ENCODE results near the gene ZBTB46.

Gene ZBTB46

DNA sequence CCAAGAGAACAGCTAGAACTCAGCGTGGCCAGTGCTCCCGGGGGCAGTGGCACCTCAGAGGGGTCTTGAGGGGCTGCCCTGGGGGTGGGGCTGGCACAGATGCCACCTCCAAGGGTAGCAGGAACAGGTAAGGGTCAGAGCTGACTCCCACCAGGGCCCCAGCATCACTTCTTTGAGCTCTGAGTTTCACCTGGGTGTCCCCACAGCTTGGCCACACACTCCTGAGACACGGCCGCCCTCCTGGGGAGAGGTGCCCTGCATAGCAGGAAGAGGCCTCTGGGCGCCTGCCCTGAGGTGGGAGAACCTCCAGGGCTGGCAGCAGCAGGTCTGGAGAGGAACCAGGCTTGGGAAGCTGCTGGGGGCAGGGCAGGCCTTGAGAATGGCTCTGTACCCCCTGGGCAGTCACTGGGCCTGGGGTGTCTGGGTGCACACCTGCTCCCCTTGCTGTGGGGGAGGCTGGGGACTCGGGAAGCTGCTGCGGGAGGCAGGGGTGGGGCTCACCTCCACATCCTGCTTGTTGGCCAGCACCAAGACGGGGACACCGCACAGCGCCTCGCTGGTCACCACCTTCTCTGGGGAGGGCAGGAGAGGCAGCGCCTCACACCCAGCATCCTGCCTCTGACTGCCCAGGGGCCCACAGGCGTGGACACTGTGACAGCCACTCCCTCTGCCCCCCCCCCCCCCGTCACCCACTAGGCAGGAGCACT is 129.6 kb downstream of the ZBTB46 start:
- peaks cover 8% of the 10 kb centered on the region for H3K4me1 ChIP-seq (ENCODE audit: insufficient read depth, low read length, poor library complexity, severe bottlenecking)
- H3K27me3 ChIP-seq (ENCODE audit: insufficient read depth, low read length, poor library complexity, severe bottlenecking) = no peaks in the 10 kb centered on the region
- H4K20me1 ChIP-seq (ENCODE audit: insufficient read depth, low read length, poor library complexity, severe bottlenecking) = peaks cover 12% of the 10 kb centered on the region
- H3K9ac ChIP-seq (ENCODE audit: low read depth, low read length, poor library complexity, severe bottlenecking) = no peak overlapping the region
- no peak overlapping the region for H3K4me2 ChIP-seq (ENCODE audit: low read depth, low read length, poor library complexity, severe bottlenecking)
- peaks cover 24% of the 10 kb centered on the region for H3K79me2 ChIP-seq (ENCODE audit: insufficient read depth, low read length)
- H3F3A ChIP-seq (ENCODE audit: low read depth) = no peaks in the 10 kb centered on the region
- no peaks in the 10 kb centered on the region for H3K9me3 ChIP-seq (ENCODE audit: insufficient read depth, low read depth, low read length)
- TF ChIP-seq EZH2phosphoT487 (IDR thresholded peaks at IDR 0.05; ENCODE audit: borderline replicate concordance) = no peak
- TF ChIP-seq, protein P1, sequence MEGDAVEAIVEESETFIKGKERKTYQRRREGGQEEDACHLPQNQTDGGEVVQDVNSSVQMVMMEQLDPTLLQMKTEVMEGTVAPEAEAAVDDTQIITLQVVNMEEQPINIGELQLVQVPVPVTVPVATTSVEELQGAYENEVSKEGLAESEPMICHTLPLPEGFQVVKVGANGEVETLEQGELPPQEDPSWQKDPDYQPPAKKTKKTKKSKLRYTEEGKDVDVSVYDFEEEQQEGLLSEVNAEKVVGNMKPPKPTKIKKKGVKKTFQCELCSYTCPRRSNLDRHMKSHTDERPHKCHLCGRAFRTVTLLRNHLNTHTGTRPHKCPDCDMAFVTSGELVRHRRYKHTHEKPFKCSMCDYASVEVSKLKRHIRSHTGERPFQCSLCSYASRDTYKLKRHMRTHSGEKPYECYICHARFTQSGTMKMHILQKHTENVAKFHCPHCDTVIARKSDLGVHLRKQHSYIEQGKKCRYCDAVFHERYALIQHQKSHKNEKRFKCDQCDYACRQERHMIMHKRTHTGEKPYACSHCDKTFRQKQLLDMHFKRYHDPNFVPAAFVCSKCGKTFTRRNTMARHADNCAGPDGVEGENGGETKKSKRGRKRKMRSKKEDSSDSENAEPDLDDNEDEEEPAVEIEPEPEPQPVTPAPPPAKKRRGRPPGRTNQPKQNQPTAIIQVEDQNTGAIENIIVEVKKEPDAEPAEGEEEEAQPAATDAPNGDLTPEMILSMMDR (conservative IDR thresholded peaks at IDR 0.05; ENCODE audit: low read length) = no peak
- H3K36me3 ChIP-seq (ENCODE audit: insufficient read depth, low read length) = peaks cover 13% of the 10 kb centered on the region; the same call in 1 of the 2 replicates
- H3K9me2 ChIP-seq (replicated peaks; ENCODE audit: low read depth, low read length) = no peaks in the 10 kb centered on the region
- no peak overlapping the region for H3K4me3 ChIP-seq (ENCODE audit: low read length, poor library complexity, severe bottlenecking)
- H2AFZ ChIP-seq (ENCODE audit: low read length) = no peak overlapping the region

DNA sequence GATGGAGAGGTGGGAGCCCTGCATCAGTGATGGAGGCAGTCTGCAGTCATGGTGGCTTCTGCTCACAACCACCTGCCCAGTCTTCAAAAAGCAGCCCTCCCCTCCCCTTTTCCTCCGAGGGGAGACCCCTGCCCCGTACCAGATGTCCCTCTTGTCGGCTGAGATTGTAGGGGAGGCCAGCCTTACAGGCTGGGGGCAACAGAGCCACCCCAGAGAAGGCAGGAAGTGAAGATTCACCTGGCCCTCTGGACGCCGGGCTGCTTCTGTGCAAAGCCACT is 130.1 kb downstream of the ZBTB46 start:
- Histone ChIP-seq H3K9me3 (ENCODE audit: insufficient read depth, low read depth, low read length) (no peaks in the 10 kb centered on the region), H3K4me2 (ENCODE audit: low read depth, low read length, poor library complexity, severe bottlenecking) (no peak overlapping the region), H3F3A (ENCODE audit: low read depth) (no peaks in the 10 kb centered on the region), H3K27me3 (ENCODE audit: insufficient read depth, low read length, poor library complexity, severe bottlenecking) (no peaks in the 10 kb centered on the region), H3K36me3 (ENCODE audit: insufficient read depth, low read length) (peaks cover 13% of the 10 kb centered on the region; the same call in 1 of the 2 replicates), H3K9ac (ENCODE audit: low read depth, low read length, poor library complexity, severe bottlenecking) (no peak overlapping the region), H3K4me1 (ENCODE audit: insufficient read depth, low read length, poor library complexity, severe bottlenecking) (peaks cover 4% of the 10 kb centered on the region), H4K20me1 (ENCODE audit: insufficient read depth, low read length, poor library complexity, severe bottlenecking) (peaks cover 7% of the 10 kb centered on the region), H2AFZ (ENCODE audit: low read length) (no peak overlapping the region), H3K4me3 (ENCODE audit: low read length, poor library complexity, severe bottlenecking) (no peak overlapping the region), H3K79me2 (ENCODE audit: insufficient read depth, low read length) (peaks cover 19% of the 10 kb centered on the region), H3K9me2 (replicated peaks; ENCODE audit: low read depth, low read length) (no peaks in the 10 kb centered on the region)
- TF ChIP-seq, protein P1 (conservative IDR thresholded peaks at IDR 0.05; ENCODE audit: low read length) = no peak
- no peak for TF ChIP-seq EZH2phosphoT487 (IDR thresholded peaks at IDR 0.05; ENCODE audit: borderline replicate concordance)

- Histone ChIP-seq H3K4me1 (ENCODE audit: insufficient read depth, low read length, poor library complexity, severe bottlenecking) (no peaks in the 10 kb centered on the region), H3K9ac (ENCODE audit: low read depth, low read length, poor library complexity, severe bottlenecking) (no peak overlapping the region)
These were observed 130.6 kb downstream of the ZBTB46 start for GRCh38 chr20:63700199-63701050.

More at GRCh38 chr20:63700199-63701050, 130.6 kb downstream of the ZBTB46 start:
- Histone ChIP-seq H3K9me3 (ENCODE audit: insufficient read depth, low read depth, low read length) (no peaks in the 10 kb centered on the region), H3K4me2 (ENCODE audit: low read depth, low read length, poor library complexity, severe bottlenecking) (no peak overlapping the region), H2AFZ (ENCODE audit: low read length) (no peak overlapping the region), H3K79me2 (ENCODE audit: insufficient read depth, low read length) (peaks cover 14% of the 10 kb centered on the region; the same call in 1 of the 2 replicates), H3K9me2 (replicated peaks; ENCODE audit: low read depth, low read length) (no peaks in the 10 kb centered on the region), H3K27me3 (ENCODE audit: insufficient read depth, low read length, poor library complexity, severe bottlenecking) (no peaks in the 10 kb centered on the region), H3F3A (ENCODE audit: low read depth) (no peaks in the 10 kb centered on the region), H3K36me3 (ENCODE audit: insufficient read depth, low read length) (peaks cover 10% of the 10 kb centered on the region; the same call in 1 of the 2 replicates), H3K4me3 (ENCODE audit: low read length, poor library complexity, severe bottlenecking) (no peak overlapping the region), H4K20me1 (ENCODE audit: insufficient read depth, low read length, poor library complexity, severe bottlenecking) (peaks cover 2% of the 10 kb centered on the region)
- TF ChIP-seq, protein P1 (conservative IDR thresholded peaks at IDR 0.05; ENCODE audit: low read length) = no peak
- TF ChIP-seq EZH2phosphoT487 (IDR thresholded peaks at IDR 0.05; ENCODE audit: borderline replicate concordance) = no peak
